Breast epithelium (tissue), 3 donors: ENCODE data around the gene ALG8.

Source experiments
- POLR2A ChIP-seq: fragments of 450-650 bp; IDR thresholded peaks from one replicate; pipeline ENCODE4 v1.6.1; 2016; ENCODE audit warnings: antibody characterized with exemption, mild to moderate bottlenecking, moderate library complexity
- POLR2AphosphoS5 ChIP-seq, 3 donors: sonication (generic); formaldehyde crosslinking; IDR thresholded peaks; one replicate each; pipeline ENCODE4 v1.6.1; 2017; ENCODE audit warnings: antibody characterized with exemption in 3 of 3
- TF ChIP-seq, protein P1 (sequence below), 3 donors: fragments of 450-650 bp; IDR thresholded peaks; one replicate each; pipeline ENCODE4 v1.5.1; 2016 to 2017; ENCODE audit warnings: antibody characterized with exemption in 3 of 3, mild to moderate bottlenecking in 3 of 3, moderate library complexity in 3 of 3

GRCh38 chr11:78097666-78098385 is 41.6 kb downstream of the ALG8 start:
- TF ChIP-seq, protein P1, sequence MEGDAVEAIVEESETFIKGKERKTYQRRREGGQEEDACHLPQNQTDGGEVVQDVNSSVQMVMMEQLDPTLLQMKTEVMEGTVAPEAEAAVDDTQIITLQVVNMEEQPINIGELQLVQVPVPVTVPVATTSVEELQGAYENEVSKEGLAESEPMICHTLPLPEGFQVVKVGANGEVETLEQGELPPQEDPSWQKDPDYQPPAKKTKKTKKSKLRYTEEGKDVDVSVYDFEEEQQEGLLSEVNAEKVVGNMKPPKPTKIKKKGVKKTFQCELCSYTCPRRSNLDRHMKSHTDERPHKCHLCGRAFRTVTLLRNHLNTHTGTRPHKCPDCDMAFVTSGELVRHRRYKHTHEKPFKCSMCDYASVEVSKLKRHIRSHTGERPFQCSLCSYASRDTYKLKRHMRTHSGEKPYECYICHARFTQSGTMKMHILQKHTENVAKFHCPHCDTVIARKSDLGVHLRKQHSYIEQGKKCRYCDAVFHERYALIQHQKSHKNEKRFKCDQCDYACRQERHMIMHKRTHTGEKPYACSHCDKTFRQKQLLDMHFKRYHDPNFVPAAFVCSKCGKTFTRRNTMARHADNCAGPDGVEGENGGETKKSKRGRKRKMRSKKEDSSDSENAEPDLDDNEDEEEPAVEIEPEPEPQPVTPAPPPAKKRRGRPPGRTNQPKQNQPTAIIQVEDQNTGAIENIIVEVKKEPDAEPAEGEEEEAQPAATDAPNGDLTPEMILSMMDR (IDR thresholded peaks at IDR 0.05) = no peak
- TF ChIP-seq POLR2A = no peak
- TF ChIP-seq POLR2AphosphoS5 (IDR thresholded peaks at IDR 0.05) = no peak
